HTR-8/SVneo (cell line): ENCODE results near the gene LRRC9.
"Not testable (repeated sequence)": the region's sequence is repeated elsewhere in the genome, so short reads cannot be mapped to it uniquely, and the experiment has no call there.

Experiments
- DNase-seq: peaks from one replicate; pipeline ENCODE4 v3.0.0; 2011; ENCODE audit warnings: low spot score, mixed read lengths; ENCODE audit not compliant: insufficient read length
- FAIRE-seq: peaks from 2 replicates; lab custom pipeline; 2011; peaks lifted over from hg19 to GRCh38; lab: Jason Lieb, UNC

LRRC9 gene

DNA sequence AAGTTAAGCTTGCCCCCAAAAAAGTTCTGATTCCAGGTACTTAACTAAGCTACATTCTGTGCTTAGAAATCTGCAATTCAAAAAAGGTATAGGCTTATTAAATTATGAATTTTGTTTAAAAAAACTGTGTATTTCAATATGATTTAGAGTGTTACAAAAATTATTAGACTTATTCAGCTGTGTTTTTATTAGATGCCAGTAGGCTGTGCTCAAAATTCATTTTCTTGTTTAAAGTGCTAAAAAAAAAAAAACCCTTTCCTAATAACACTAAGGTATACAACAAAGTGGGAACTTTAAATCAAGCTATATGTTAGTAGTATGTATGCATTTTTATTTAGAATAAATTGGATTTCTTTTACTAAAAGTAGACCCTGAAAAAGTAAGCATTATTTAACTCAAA, 25.0 kb downstream of the LRRC9 start:
- DNase-seq (no peak), FAIRE-seq (no peak)

DNA sequence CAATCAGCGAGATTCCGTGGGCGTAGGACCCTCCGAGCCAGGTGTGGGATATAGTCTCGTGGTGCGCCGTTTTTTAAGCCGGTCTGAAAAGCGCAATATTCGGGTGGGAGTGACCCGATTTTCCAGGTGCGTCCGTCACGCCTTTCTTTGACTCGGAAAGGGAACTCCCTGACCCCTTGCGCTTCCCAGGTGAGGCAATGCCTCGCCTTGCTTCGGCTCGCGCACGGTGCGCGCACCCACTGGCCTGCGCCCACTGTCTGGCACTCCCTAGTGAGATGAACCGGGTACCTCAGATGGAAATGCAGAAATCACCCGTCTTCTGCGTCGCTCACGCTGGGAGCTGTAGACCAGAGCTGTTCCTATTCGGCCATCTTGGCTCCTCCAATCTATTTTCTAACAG, 32.2 kb downstream of the LRRC9 start:
- FAIRE-seq, DNase-seq: not testable (repeated sequence)

DNA sequence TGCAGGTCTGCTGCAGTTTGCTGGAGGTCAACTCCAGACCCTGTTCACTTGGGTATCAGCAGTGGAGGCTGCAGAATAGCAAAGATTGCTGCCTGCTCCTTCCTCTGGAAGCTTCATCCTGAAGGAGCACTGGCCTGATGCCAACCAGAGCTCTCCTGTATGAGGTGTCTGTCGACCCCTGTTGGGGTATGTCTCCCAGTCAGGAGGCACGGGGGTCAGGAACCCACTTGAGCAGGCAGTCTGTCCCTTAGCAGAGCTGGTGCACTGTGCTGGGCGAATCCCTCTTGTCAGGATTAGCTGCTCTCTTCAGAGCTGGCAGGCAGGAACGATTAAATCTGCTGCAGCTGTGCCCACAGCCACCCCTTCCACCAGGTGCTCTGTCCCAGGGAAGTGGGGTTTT, 37.9 kb downstream of the LRRC9 start:
- DNase-seq, FAIRE-seq: not testable (repeated sequence)

- peak; percentile 81 for FAIRE-seq
Measured at GRCh38 chr14:59959668-59960067, 39.7 kb downstream of the LRRC9 start.

GRCh38 chr14:59961518-59962062, 41.6 kb downstream of the LRRC9 start:
- DNase-seq (no peak), FAIRE-seq (peak; percentile 86)

More at GRCh38 chr14:59959668-59960067, 39.7 kb downstream of the LRRC9 start:
- DNase-seq = no peak

- DNase-seq (no peak), FAIRE-seq (no peak)
Measured at GRCh38 chr14:59964251-59965007, 44.5 kb downstream of the LRRC9 start.

GRCh38 chr14:59969319-59969718, 49.4 kb downstream of the LRRC9 start:
- FAIRE-seq (peak; percentile 95), DNase-seq (no peak)

DNA sequence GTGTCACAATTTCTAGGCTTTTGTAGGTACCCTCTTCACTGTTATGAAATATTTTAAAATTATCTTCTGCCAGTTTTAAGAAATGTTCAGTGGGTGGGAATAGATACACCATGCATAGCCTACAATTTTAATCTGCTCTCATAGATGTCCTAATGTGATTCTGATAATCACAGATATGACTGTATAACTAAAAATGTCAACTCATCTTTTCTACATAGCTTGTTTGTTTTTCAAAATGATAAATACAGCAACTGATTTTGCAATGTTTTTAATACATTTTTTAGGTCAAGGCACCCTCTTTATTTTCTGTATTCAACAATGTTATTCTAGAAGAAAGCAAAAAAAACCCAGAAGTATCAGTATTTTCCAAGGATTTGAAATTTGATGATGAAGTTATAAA, 61.6 kb downstream of the LRRC9 start:
- no peak for FAIRE-seq

DNA sequence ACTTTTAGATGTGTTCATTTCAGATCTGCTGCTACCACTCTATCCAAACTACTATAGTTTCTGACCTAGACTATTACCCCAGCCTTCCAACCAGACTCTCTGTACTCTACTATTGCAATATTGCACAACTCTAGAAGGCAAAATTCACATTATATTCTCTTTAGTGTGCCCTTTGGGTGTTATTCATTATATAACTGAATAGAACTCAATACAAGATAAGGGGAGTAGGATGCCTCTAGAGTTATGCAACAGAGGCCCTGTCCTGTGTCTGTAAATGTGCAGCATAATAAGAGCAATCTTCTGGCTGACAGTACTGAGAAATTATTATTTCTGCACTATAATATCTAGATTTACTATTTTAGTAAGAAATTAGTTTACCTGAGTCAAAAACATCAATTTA, 63.1 kb downstream of the LRRC9 start:
- peak; percentile 59 for FAIRE-seq
- no peak for DNase-seq

More for the DNA sequence above, 61.6 kb downstream of the LRRC9 start:
- no peak for DNase-seq

DNA sequence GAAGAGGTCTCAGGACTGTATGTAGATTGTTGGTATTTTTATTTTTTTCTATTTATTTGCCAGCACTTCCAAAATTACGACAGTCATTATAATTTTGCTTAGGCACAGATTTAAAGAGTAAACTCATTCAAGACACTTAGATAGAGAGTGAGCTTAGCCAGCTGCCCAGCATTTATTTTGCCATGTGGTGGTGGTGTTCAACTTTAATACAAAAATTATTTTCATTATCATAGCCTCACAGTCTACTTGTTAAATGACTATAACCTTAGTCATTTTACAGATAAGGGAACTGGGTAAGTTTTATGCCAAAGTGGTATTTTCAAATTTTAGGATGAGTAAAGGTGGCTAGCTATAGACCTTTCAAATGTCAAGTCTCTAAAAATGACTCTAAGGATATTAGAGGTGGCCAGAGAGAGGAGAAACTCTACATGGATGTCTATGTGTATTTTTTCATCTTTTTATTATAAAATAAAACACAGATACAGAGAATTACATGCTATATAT, 66.7 kb downstream of the LRRC9 start:
- DNase-seq (no peak), FAIRE-seq (no peak)

- DNase-seq (no peak), FAIRE-seq (peak; percentile 26)
Measured at GRCh38 chr14:59997449-59997848, 77.5 kb downstream of the LRRC9 start.

GRCh38 chr14:59997966-59998365, 78.0 kb downstream of the LRRC9 start:
- FAIRE-seq (no peak), DNase-seq (no peak)

DNA sequence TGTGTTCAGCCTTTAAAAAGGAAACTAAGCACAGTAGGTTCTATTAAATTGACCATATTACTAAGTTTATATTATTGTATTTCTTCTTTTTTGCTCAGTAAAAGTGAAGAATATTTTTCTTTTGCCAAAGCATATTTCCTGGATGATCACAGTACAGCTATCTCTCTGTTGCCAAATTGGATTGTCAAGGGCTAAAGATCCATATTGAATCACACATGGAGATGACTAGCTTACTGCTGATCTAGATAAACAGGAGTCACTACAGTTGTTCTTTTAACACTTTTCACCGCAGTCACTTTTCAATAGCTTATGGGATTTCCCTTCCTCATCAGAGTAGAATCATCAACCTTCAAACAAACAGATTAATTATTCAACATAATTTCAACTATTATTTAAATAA, 78.6 kb downstream of the LRRC9 start:
- FAIRE-seq (peak; percentile 86), DNase-seq (no peak)

DNA sequence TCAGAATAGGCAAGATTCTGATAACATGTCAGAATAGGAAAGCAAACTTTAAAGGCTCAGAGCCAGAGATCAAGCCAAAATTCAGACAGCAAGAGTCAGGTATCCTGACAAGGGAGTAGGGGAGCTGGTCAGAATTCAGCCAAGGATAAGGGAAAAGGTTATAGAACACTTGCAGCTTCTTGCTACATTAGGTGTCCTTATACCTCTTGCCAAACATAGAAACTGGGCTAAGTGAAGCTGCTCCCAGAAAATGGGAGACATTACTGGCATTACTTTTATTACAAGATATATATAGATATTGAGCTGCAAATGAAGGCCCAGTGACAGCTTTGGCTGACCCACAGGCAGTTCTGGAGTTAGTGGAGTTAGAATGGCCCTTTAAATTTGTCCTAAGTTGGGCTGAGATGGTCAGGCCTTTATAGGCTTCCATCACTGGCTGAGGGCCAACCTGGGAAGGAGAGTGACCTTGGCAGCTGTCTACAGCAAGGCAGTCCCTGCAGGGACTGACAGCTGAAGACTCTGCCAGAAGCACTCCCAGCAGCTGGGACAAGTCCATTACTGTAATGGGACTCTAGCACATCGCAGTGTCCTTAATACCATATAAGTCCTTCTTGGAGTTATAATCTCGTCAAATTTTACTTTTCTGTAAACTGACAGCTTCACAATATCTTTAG, 83.0 kb downstream of the LRRC9 start:
- DNase-seq (no peak), FAIRE-seq (no peak)

GRCh38 chr14:60003991-60004390, 84.0 kb downstream of the LRRC9 start:
- FAIRE-seq (peak; percentile 40), DNase-seq (no peak)

GRCh38 chr14:60008042-60008441, 88.1 kb downstream of the LRRC9 start:
- FAIRE-seq (no peak), DNase-seq (no peak)

DNA sequence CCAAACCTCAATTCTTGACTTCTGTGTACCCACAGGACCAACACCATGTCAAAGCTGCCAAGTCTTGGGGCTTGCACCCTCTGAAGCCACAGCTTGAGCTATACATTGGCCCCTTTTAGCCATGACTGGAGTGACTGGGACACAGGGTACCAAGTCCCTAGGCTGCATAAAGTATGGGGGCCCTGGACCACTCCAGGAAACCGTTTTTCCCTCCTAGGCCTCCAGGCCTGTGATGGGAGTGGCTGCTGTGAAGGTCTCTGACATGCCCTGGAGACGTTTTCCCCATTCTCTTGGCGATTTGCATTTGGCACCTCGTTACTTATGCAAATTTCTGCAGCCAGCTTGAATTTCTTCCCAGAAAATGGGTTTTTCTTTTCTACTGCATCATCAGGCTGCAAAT, 90.3 kb downstream of the LRRC9 start:
- DNase-seq, FAIRE-seq: not testable (repeated sequence)

DNA sequence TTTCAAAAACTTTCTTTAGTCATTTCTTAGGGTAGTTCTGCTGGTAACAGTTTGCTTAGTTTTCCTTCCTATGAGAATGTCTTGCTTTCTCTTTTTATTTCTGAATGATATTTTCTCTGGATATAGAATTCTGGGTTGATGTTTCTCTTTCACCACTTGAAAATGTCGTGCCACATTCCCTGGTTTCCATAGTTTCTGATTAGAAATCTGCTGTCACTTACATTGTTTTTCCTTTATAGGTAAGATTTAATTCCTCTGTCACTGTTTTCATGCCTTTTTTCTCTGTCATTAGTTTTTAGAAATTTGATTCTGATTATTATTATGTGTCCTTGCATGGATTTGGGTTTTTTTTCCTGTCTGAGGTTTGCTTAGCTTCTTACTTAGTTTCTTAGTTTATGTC, 94.5 kb downstream of the LRRC9 start:
- FAIRE-seq = no peak
- no peak for DNase-seq

DNA sequence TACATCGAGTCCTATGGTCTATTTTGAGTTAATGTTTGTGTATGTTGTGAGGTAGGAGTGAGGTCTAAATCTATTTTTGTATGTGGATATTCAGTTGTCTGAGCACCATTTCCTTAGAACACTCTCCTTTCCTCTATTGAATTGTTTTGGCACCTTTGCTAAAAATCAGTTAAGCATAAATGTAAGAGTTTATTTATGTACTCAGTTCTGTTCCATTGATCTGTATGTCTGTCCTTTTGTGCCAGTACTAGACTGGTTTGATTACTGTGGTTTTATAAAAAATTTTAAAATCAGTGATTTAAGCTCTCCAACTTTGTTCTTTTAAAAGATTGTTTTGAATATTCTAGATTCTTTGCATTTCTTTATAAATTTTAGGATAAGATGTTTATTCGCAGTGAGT, 101.7 kb downstream of the LRRC9 start:
- DNase-seq (no peak), FAIRE-seq (no peak)

GRCh38 chr14:60025571-60025970, 105.6 kb downstream of the LRRC9 start:
- no peak for DNase-seq
- peak; percentile 9 for FAIRE-seq

DNA sequence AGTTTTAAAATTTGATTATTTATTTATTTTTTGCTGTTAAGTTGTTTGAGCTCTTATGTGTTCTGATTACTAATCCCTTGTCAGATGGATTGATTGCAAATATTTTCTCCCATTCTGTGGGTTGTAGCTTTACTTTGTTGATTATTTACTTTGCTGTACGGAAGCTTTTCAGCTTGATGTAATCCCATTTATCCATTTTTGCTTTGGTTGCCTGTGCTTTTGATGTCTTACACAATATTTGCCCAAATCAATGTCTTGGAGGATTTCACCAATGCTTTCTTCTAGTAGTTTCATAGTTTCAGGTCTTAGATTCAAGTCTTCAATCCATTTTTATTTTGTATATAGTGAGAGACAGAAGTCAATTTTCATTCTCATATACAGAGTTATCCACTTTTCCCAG, 115.2 kb downstream of the LRRC9 start:
- FAIRE-seq (no peak), DNase-seq (no peak)
